Measurements from ENCODE around the gene C6orf141. TPM values are rescaled to one million over a fixed set of nuclear protein-coding genes. Genes with fewer than 3 reads are reported as not detected.

The C6orf141 gene
- total RNA-seq, 2 donors from 2014 or later = 0.75 TPM; not detected in 1

- H3K9me3 ChIP-seq = no peaks in the 10 kb centered on the region
- no peak for DNase-seq (ENCODE audit: low spot score)
- TF ChIP-seq, protein P1, sequence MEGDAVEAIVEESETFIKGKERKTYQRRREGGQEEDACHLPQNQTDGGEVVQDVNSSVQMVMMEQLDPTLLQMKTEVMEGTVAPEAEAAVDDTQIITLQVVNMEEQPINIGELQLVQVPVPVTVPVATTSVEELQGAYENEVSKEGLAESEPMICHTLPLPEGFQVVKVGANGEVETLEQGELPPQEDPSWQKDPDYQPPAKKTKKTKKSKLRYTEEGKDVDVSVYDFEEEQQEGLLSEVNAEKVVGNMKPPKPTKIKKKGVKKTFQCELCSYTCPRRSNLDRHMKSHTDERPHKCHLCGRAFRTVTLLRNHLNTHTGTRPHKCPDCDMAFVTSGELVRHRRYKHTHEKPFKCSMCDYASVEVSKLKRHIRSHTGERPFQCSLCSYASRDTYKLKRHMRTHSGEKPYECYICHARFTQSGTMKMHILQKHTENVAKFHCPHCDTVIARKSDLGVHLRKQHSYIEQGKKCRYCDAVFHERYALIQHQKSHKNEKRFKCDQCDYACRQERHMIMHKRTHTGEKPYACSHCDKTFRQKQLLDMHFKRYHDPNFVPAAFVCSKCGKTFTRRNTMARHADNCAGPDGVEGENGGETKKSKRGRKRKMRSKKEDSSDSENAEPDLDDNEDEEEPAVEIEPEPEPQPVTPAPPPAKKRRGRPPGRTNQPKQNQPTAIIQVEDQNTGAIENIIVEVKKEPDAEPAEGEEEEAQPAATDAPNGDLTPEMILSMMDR (IDR thresholded peaks at IDR 0.05) = no peak
- H3K36me3 ChIP-seq = no peaks in the 10 kb centered on the region
- peaks cover 0 to 10% of the 10 kb centered on the region in 2 donors for H3K4me1 ChIP-seq
- no peak overlapping the region for H3K4me3 ChIP-seq
- peaks cover 7 to 8% of the 10 kb centered on the region in 2 donors for H3K27me3 ChIP-seq
- no peak overlapping the region for H3K27ac ChIP-seq
These were observed 2.9 kb downstream of the C6orf141 start for GRCh38 chr6:49553384-49553783.

DNA sequence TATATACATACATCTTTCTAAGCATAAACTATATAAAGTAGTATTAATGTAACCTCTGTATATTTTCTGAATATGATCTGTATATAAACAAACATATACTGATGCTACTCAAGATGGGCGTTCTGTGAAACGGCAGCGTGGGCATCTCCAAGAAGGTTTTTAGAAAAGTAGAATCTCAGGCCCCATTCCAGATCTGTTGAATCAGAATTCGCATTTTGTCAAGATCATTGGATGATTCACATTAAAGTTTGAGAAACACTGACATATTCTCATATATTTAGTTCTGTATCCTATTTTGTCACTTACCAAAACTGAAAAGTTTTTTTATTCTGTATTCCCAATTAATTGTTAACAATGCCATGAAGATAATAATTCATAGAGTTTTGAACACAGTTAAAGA, 5.5 kb downstream of the C6orf141 start:
- H3K27me3 ChIP-seq = peaks cover 0 to 2% of the 10 kb centered on the region in 2 donors
- TF ChIP-seq, protein P1 (IDR thresholded peaks at IDR 0.05) = no peak
- DNase-seq (ENCODE audit: low spot score) = no peak
- H3K4me3 ChIP-seq = no peak overlapping the region
- peaks cover 0 to 2% of the 10 kb centered on the region in 2 donors for H3K4me1 ChIP-seq
- no peaks in the 10 kb centered on the region for H3K36me3 ChIP-seq
- no peaks in the 10 kb centered on the region for H3K9me3 ChIP-seq
- H3K27ac ChIP-seq = no peak overlapping the region

DNA sequence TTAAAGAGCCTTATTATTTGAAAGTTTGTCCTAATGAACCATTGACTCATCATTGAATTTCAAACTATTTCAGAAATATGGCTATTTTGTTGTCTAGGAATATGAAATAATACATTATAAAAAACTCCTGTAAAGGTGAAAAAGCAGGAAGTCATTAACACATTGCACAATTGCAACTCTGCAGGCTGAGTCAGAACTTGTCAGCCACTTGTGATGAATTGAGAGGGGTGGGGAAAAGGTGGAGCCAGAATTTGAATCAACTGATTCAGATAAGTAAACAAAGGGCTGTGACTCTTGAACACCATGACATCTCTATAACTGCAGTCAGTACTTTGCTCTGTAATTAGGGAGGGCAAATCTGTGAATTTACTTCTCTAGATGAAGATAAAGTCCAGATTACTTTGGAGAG, 6.0 kb downstream of the C6orf141 start:
- H3K36me3 ChIP-seq = no peaks in the 10 kb centered on the region
- no peak for DNase-seq (ENCODE audit: low spot score)
- no peaks in the 10 kb centered on the region for H3K4me1 ChIP-seq
- TF ChIP-seq, protein P1 (IDR thresholded peaks at IDR 0.05) = no peak
- no peak overlapping the region for H3K27ac ChIP-seq
- H3K4me3 ChIP-seq = no peak overlapping the region
- H3K27me3 ChIP-seq = no peaks in the 10 kb centered on the region
- no peaks in the 10 kb centered on the region for H3K9me3 ChIP-seq

- no peak for DNase-seq (ENCODE audit: low spot score)
- TF ChIP-seq, protein P1 (IDR thresholded peaks at IDR 0.05) = no peak
- H3K9me3 ChIP-seq = no peaks in the 10 kb centered on the region
- H3K27ac ChIP-seq = no peak overlapping the region
- no peaks in the 10 kb centered on the region for H3K27me3 ChIP-seq
- no peaks in the 10 kb centered on the region for H3K36me3 ChIP-seq
- no peak overlapping the region for H3K4me3 ChIP-seq
- H3K4me1 ChIP-seq = no peaks in the 10 kb centered on the region
These were observed 6.7 kb downstream of the C6orf141 start for GRCh38 chr6:49557177-49557576.

DNA sequence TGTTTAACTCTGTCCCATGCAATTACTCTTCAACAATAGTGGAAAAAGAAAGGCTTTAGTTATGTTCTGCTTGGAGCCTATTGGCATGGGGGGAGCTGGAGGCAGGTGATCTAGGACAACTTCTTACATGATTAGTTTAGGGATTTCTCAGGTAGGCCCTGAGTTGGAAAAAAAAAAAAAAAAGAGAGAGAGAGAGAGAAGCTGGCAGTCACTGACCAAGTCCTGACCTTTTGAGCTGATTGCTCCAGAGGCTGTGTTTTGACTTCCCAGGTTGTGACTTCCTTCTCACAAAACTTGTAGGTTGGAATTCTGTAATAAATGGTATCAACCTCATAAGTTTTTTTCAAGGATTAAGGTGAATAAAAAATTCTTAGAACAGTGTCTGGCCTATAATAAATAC, 7.8 kb downstream of the C6orf141 start:
- Histone ChIP-seq H3K27ac (no peak overlapping the region), H3K36me3 (no peaks in the 10 kb centered on the region), H3K27me3 (no peaks in the 10 kb centered on the region), H3K4me1 (no peaks in the 10 kb centered on the region), H3K4me3 (no peak overlapping the region), H3K9me3 (no peaks in the 10 kb centered on the region)
- TF ChIP-seq, protein P1 (IDR thresholded peaks at IDR 0.05) = no peak
- DNase-seq (ENCODE audit: low spot score) = no peak

All from right atrium auricular region (tissue), 2 donors.